GM18907 (cell line): Measurements from ENCODE around the gene HELZ2.

Experiments used
- ATAC-seq: cut with Tn5 transposase; IDR thresholded peaks from one replicate; pipeline ENCODE4 v1.9.1; 2021; ENCODE audit warnings: mild to moderate bottlenecking, moderate library complexity; ENCODE audit not compliant: unreplicated experiment

HELZ2 gene

DNA sequence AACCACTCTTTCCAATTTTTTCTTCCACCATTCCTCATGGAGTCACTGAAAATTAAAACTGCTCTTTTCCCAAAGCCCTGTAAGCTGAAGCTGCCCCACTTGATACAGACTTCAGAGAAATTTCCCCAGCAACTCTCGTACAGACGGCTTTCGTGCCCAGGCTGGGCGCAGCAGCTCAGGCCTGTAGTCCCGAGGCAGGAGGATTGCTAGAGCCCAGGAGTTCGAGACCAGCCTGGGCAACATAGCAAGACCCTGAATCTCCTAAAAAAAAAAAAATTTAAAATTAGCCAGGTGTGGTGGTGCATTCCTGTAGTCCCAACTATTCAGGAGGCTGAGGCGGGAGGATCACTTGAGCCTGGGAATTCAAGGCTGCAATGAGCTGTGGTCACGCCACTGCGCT lies 46.9 kb downstream of the HELZ2 start:
- no peak for ATAC-seq

DNA sequence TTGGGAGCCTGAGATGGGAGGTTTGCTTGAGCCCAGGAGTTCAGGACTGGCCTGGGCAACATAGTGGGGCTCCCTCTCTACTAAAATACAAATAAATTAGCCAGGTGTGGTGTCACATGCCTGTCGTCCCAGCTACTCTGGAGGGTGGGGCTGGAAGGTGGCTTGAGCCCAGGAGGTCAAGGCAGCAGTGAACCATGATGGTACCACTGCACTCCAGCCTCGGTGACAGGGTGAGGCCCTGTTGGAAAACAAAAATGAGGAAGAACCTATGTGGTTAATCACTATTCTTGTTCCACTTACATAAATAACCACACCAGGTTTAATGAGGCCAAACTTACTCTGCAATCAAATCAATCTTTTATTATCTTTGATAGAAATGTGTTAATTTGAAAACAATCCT lies 48.1 kb downstream of the HELZ2 start:
- ATAC-seq = no peak

DNA sequence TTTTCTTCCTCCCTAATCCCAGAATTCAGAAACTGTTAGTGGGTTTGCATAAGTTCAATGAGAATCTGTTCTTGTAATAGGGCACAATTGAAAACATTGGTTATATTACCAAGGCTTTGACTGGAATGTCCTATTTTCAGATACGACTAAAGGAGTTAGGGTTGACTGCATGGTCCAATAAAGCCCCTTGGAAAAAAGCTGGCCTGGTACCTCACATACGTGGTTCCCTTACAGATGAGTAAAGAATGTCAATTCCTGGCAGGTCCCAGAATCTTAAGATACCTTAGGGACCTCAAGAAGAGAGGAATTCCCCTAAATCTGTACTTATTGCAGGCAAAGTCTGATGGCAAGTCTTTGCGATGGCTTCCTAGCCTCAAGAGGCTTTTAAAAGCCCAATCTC lies 48.9 kb downstream of the HELZ2 start:
- no peak for ATAC-seq
